Motor neuron (in vitro differentiated cells): ENCODE results near the gene ELP4. TPM values are rescaled to one million over a fixed set of nuclear protein-coding genes. Genes with fewer than 3 reads are reported as not detected.
"Not testable (repeated sequence)": the region's sequence is repeated elsewhere in the genome, so short reads cannot be mapped to it uniquely, and the experiment has no call there.

Experiments
- ATAC-seq, 8 experiments: fragments of 200-7000 bp; cut with Tn5 transposase; replicated peaks in 6 of 8; 2 replicates each; pipeline ENCODE4 v1.8.0; 2021; ENCODE audit warnings: mild to moderate bottlenecking in 8 of 8, moderate library complexity in 8 of 8
- H3K27ac ChIP-seq, 2 donors: fragments of 250-450 bp; sonication (Bioruptor Pico); 2 replicates each; pipeline ENCODE4 v1.9.0; 2021; ENCODE audit warnings: antibody characterized with exemption in 2 of 2, mild to moderate bottlenecking in 2 of 2, moderate library complexity in 1 of 2
- H3K4me1 ChIP-seq, 2 donors: fragments of 250-450 bp; sonication (Bioruptor Pico); replicated peaks in 1 of 2; 2 replicates each; pipeline ENCODE4 v1.6.1; 2021; ENCODE audit warnings: antibody characterized with exemption in 2 of 2, mild to moderate bottlenecking in 2 of 2, moderate library complexity in 1 of 2
- H3K4me3 ChIP-seq, 5 donors: fragments of 250-450 bp; sonication (Bioruptor Pico); 2 replicates each; pipeline ENCODE4 v1.9.0; 2021; ENCODE audit warnings: antibody characterized with exemption in 5 of 5, mild to moderate bottlenecking in 5 of 5, moderate library complexity in 4 of 5
- WGBS, 10 experiments: fragments of 450-650 bp; shearing (Covaris generic); methylation state at CpG; one replicate each; pipeline ENCODE4 v1.0.0; 2022; 5-methylcytosine and 5-hydroxymethylcytosine counted together
- in situ Hi-C, 9 experiments: fragments of 400-800 bp; cut with MboI; loops; one replicate each; pipeline ENCODE4 v1.15.0; 2021; ENCODE audit warnings: low sequenced_read_pairs in 9 of 9, low pct_unique_long_range_greater_than_20kb in 2 of 9; ENCODE audit not compliant: unreplicated experiment in 9 of 9
- total RNA-seq, 8 experiments: library from RNA; unstranded; fragments of 300-600 nt; gene quantifications; 2 replicates each; pipeline versions ENCODE4 v1.2.3 to v1.2.4, GENCODE V29; 2022

ELP4 gene
- total RNA-seq, 8 experiments from 2014 or later, result 12.1 to 45.9 (median 28.9) TPM

- WGBS, 10 experiments, result 92 to 100% (median 100%) methylated on average over 1 to 3 of the region's 4 CpGs; no CpG with 5 or more reads in 5 of the 10 experiments
- not testable (repeated sequence) for ATAC-seq, H3K4me3 ChIP-seq, H3K4me1 ChIP-seq, H3K27ac ChIP-seq
- in situ Hi-C loops, result loop anchor here in 3 of 9 experiments (10.0 to 25.0 kb wide), 3 partner anchors 369 to 469 kb away; no protein-coding TSS in a partner anchor
Measured at GRCh38 chr11:31493762-31494161, 15.8 kb upstream of the ELP4 start.

GRCh38 chr11:31499576-31500178 is 9.9 kb upstream of the ELP4 start:
- H3K27ac ChIP-seq, result no peak overlapping the region
- no peaks in the 10 kb centered on the region for H3K4me1 ChIP-seq
- peak in 1 of 8 experiments; percentile 26 for ATAC-seq
- H3K4me3 ChIP-seq, result no peak overlapping the region
- in situ Hi-C loops, result loop anchor here in 3 of 9 experiments (10.0 to 25.0 kb wide), 3 partner anchors 363 to 463 kb away; no protein-coding TSS in a partner anchor
- 8 to 93% (median 67%) methylated on average over 1 to 3 of the region's 3 CpGs; no CpG with 5 or more reads in 1 of the 10 experiments for WGBS, 10 experiments

DNA sequence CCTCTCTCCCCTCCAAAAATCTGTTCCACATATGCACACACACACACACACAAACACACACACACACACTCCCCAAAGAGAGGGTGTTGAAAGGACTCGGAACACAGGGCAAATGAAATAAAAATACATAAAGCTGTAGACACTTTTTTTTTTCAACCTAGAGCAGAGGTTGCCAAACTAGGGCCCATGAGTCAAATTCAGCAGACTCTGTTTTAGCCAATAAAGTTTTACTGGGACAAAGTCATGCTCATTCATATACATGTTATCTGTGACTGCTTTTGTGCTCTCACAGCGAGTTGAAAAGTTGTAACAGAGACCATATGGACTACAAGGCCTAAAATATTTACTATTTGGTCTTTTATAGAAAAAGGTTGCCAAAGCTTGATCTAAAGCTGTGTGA is 9.0 kb upstream of the ELP4 start:
- Histone ChIP-seq H3K4me1 (no peaks in the 10 kb centered on the region), H3K27ac (no peak overlapping the region), H3K4me3 (no peak overlapping the region)
- in situ Hi-C loops, result no loop called here
- WGBS, 10 experiments, result 20 to 100% (median 92%) methylated on average over 1 to 2 of the region's 2 CpGs; no CpG with 5 or more reads in 2 of the 10 experiments
- ATAC-seq, result no peak

DNA sequence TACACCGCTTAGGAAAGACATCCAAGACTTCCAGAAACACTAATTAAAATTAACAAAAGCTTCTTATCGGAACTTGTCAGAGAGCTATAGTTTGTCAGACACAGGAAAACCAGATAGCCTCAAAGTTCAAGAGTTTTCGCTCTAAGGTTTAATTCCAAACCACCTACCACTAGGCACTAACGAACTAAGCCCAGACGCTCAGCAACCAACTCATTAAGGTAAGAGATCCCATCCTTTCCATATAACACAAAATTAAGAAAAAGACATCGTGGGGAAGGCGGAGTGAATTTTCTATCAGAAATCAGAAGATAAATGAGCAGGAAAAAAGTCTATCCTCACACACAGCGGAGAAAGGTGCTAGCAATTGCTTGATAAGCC is 527 bp upstream of the ELP4 start:
- ATAC-seq, result peak in 3 of 8 experiments; percentile 4 to 10 (median 8)
- Histone ChIP-seq H3K4me1 (peaks cover 3 to 24% of the 10 kb centered on the region in 2 donors), H3K4me3 (peak overlapping the region; percentile 55 to 83 (median 63)), H3K27ac (peak overlapping the region; percentile 37 to 73)
- 0 to 2% (median 0%) methylated on average over 1 to 8 of the region's 8 CpGs for WGBS, 10 experiments
- in situ Hi-C loops, result no loop called here

DNA sequence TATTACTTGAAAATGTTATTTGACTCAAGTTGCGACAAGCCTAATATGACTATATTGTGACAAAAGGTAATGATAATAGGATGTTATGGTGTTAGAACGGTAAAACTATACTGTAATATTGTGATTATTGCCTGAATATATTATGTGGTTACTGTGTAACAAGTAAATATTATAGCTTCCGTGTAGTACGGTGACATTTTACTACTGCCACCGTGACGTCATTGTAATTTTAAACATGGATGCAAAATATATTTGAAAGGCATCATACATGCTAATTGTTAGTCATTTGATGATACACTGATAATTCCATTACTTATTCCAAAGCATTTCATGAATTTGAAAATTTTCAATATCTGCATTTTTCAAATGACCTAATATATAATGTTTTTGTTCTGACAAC is 2.5 kb downstream of the ELP4 start:
- Histone ChIP-seq H3K4me3 (no peak overlapping the region), H3K27ac (no peak overlapping the region), H3K4me1 (peaks cover 3 to 24% of the 10 kb centered on the region in 2 donors)
- WGBS, 10 experiments, result 71 to 100% (median 87%) methylated on average over 4 to 6 of the region's 6 CpGs
- in situ Hi-C loops, result no loop called here
- ATAC-seq, result no peak

DNA sequence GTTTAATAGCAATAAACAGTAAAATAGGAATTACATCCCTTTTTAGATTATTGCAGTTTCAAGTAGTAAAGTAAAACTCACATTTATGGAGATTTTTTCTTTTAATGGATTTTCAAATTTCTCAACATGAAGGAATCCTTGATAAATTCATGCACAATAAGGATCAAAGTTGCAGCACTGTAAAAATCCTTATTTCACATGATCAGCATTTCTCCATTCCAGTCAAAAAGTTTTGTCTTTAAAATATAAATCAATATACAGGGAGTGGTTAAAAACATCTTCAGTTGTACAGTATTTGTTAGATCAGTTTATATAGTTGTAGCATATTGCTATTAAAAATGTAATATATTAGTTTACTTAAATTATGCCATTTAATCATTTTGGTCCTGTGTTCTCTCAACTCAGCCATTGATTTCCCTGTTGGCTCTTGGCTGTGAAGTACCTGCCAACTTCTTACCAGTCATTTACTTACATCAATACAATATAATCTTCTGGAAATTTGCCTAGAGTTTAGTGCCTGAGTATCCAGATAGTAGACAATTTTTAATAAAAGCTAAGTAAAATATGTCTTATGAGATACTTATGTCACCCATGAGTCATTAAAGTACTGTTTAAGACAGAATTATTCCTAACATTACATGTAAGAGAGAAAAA is 12.1 kb downstream of the ELP4 start:
- no peak overlapping the region for H3K4me3 ChIP-seq
- in situ Hi-C loops, result no loop called here
- H3K4me1 ChIP-seq, result no peaks in the 10 kb centered on the region
- no peak overlapping the region for H3K27ac ChIP-seq
- ATAC-seq, result no peak

DNA sequence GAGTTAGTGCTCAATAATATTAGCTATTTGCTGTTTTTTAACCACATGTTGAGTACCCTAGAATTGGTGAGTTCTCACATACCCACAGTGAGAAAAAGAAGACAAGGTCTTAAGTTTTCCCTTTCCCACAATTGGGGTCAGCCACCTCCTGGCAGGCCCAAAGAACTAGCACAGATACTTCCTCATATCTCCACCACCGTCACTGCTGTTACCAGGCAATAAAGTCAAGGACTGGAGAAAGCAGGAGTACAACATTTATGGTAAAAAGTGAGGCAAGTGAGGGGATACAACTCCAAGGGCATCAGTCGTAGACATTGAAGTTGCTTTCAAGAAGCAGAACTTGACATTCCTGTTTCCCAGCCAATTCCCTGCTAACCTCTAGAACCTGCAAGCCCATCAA is 19.6 kb downstream of the ELP4 start:
- ATAC-seq, result no peak
- Histone ChIP-seq H3K4me1 (no peaks in the 10 kb centered on the region), H3K27ac (no peak overlapping the region), H3K4me3 (no peak overlapping the region)
- in situ Hi-C loops, result no loop called here
- WGBS, 10 experiments, result 79 to 100% (median 84%) methylated on average over 1 to 2 of the region's 2 CpGs; no CpG with 5 or more reads in 3 of the 10 experiments

DNA sequence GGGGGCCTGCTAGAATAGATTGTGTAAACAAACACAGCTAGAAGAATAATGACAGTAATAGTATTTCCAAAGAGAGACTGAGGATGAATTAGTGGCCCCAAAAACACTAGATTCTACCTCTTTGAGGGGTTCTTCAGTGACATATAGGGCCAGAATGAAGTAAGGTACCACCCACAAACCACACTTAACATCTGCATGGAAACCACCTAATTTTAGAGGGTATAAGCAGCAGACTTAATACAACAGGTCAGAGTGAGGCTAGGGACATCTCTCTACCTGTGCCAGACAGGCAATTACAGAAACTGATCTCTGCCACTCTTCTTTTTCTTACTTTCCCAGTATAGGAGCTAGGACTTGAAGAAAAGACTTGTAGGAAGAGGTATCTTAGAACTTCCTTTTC is 20.1 kb downstream of the ELP4 start:
- Histone ChIP-seq H3K27ac (no peak overlapping the region), H3K4me1 (no peaks in the 10 kb centered on the region), H3K4me3 (no peak overlapping the region)
- in situ Hi-C loops, result no loop called here
- ATAC-seq, result no peak

GRCh38 chr11:31531293-31531692 is 21.7 kb downstream of the ELP4 start:
- ATAC-seq, result no peak
- Histone ChIP-seq H3K4me1 (no peaks in the 10 kb centered on the region), H3K4me3 (no peak overlapping the region), H3K27ac (no peak overlapping the region)
- in situ Hi-C loops, result no loop called here
- WGBS, 10 experiments, result 88 to 100% (median 100%) methylated on average over 1 of the region's 1 CpG; no CpG with 5 or more reads in 4 of the 10 experiments

DNA sequence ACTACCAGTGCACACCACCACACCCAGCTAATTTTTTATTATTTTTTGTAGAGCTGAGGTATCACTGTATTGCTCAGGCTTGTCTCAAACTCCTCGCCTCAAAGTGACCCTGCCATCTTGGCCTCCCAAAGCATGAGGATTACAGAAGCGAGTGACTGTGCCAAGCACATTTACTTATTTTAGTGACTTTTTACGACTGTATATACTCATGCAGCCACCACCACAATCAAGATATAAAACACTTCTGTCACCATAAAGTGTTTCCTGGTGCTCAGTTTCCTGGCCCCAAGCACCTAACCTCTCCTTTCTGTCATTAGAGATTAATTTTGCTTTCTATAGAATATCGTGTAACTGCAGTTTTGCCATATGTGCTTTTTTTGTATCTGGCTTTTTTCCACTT is 25.9 kb downstream of the ELP4 start:
- 88 to 100% (median 100%) methylated on average over 1 to 4 of the region's 4 CpGs; no CpG with 5 or more reads in 1 of the 10 experiments for WGBS, 10 experiments
- in situ Hi-C loops, result no loop called here

GRCh38 chr11:31542862-31543261 is 33.3 kb downstream of the ELP4 start:
- Histone ChIP-seq H3K4me3 (no peak overlapping the region), H3K27ac (no peak overlapping the region), H3K4me1 (no peaks in the 10 kb centered on the region)
- no peak for ATAC-seq
- in situ Hi-C loops, result no loop called here

More for the DNA sequence above, 25.9 kb downstream of the ELP4 start:
- Histone ChIP-seq H3K4me1 (no peaks in the 10 kb centered on the region), H3K4me3 (no peak overlapping the region), H3K27ac (no peak overlapping the region)
- no peak for ATAC-seq

DNA sequence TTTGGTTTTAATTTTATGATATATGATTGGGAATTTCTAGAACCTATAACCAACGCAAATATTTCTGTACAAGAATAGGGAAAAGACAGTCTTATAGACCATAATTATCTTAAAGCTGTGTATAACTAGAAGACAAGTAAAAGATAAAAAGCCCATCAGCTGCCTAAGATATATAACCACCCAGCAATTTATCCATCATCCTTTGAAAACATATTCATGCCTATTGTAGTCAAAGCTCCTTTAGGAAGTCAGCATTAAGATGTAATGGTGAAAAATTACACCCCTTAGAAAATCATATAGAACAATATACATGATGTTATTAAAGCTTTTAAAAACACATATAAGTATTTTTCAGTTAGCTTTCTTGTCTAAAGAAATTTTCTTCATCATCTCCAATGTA is 46.4 kb downstream of the ELP4 start:
- H3K27ac ChIP-seq, result no peak overlapping the region
- H3K4me3 ChIP-seq, result no peak overlapping the region
- no peak for ATAC-seq
- in situ Hi-C loops, result no loop called here
- no peaks in the 10 kb centered on the region for H3K4me1 ChIP-seq
- 30 to 100% (median 87%) methylated on average over 1 of the region's 1 CpG for WGBS, 10 experiments

GRCh38 chr11:31558001-31558400 is 48.4 kb downstream of the ELP4 start:
- WGBS, 10 experiments, result 0 to 90% (median 11%) methylated on average over 1 to 2 of the region's 2 CpGs
- in situ Hi-C loops, result no loop called here
- peak in 2 of 8 experiments; percentile 25 to 48 for ATAC-seq
- Histone ChIP-seq H3K4me1 (no peaks in the 10 kb centered on the region), H3K27ac (no peak overlapping the region), H3K4me3 (no peak overlapping the region)
